Caco-2 (cell line): ENCODE results near the gene CCDC61. TPM values are rescaled to one million over a fixed set of nuclear protein-coding genes. Genes with fewer than 3 reads are reported as not detected.

Experiments used
- BruUV-seq: library from RNA; stranded (reverse); fragments of 400-500 nt; replicated peaks from 2 replicates; lab custom pipeline; 2021; lab: Mats Ljungman, UMichigan
- CTCF ChIA-PET: fragments of 300-600 bp; sonication (Branson Sonifier 250); formaldehyde crosslinking; loops from one replicate; lab custom pipeline; 2022; ENCODE audit warnings: antibody characterized with exemption; lab: Charles Lee
- POLR2A ChIA-PET: fragments of 300-600 bp; sonication (Branson Sonifier 250); formaldehyde crosslinking; loops from one replicate; lab custom pipeline; 2022; ENCODE audit warnings: antibody characterized with exemption; lab: Charles Lee
- DNase-seq, 2 experiments: peaks; one replicate each; pipeline versions ENCODE4 v3.0.0 to v3.0.0-alpha.2; 2020 to 2022
- H3K27me3 ChIP-seq: replicated peaks from 2 replicates; pipeline ENCODE4 v1.6.0; 2011; ENCODE audit warnings: low read length; ENCODE audit not compliant: control insufficient read depth, insufficient read depth
- H3K36me3 ChIP-seq: 2 replicates; pipeline ENCODE4 v1.5.1; 2011; ENCODE audit warnings: low read length; ENCODE audit not compliant: control insufficient read depth, insufficient read depth
- H3K4me1 ChIP-seq: fragments of 250-450 bp; sonication (Bioruptor Pico); 2 replicates; pipeline ENCODE4 v1.5.1; 2020; ENCODE audit warnings: mild to moderate bottlenecking
- H3K4me3 ChIP-seq: 2 replicates; pipeline ENCODE4 v1.5.1; 2011; ENCODE audit warnings: low read depth, mild to moderate bottlenecking, control low read depth, low read length
- H3K9me3 ChIP-seq: fragments of 250-450 bp; sonication (Bioruptor Pico); 2 replicates; pipeline ENCODE4 v1.5.1; 2020; ENCODE audit warnings: mild to moderate bottlenecking, moderate library complexity
- H3K27ac Mint-ChIP-seq: one replicate; pipeline ENCODE4 v1.8.0; 2022; ENCODE audit warnings: mixed read lengths; ENCODE audit not compliant: unreplicated experiment
- H3K27me3 Mint-ChIP-seq: one replicate; pipeline ENCODE4 v1.8.0; 2022; ENCODE audit warnings: mixed read lengths; ENCODE audit not compliant: insufficient read depth, unreplicated experiment
- H3K36me3 Mint-ChIP-seq: one replicate; pipeline ENCODE4 v1.8.0; 2022; ENCODE audit warnings: mild to moderate bottlenecking, mixed read lengths; ENCODE audit not compliant: insufficient read depth, unreplicated experiment
- H3K4me1 Mint-ChIP-seq: one replicate; pipeline ENCODE4 v1.8.0; 2022; ENCODE audit warnings: low read depth, mixed read lengths; ENCODE audit not compliant: unreplicated experiment
- H3K4me3 Mint-ChIP-seq: one replicate; pipeline ENCODE4 v1.8.0; 2022; ENCODE audit warnings: mild to moderate bottlenecking, moderate library complexity, mixed read lengths; ENCODE audit not compliant: unreplicated experiment
- H3K9me3 Mint-ChIP-seq: one replicate; pipeline ENCODE4 v1.8.0; 2022; ENCODE audit warnings: mixed read lengths; ENCODE audit not compliant: unreplicated experiment
- intact Hi-C: fragments of 100-400 bp; cut with micrococcal nuclease; formaldehyde crosslinking; loops from one replicate; pipeline ENCODE4 v1.10.0; 2022; ENCODE audit not compliant: unreplicated experiment
- total RNA-seq: library from RNA; stranded (reverse); gene quantifications from 2 replicates; pipeline ENCODE4 v1.2.3, GENCODE V29; 2022
- TF ChIP-seq, protein P1 (sequence below), 2 experiments: fragments of 200-600 bp in 1 of 2; IDR thresholded peaks; 1 replicate in 1 of 2; 2 replicates in 1 of 2; pipeline versions ENCODE4 v1.5.1 to v1.8.0; 2011 to 2022; ENCODE audit warnings: antibody characterized with exemption in 1 of 2, control low read depth in 1 of 2, inconsistent platforms in 1 of 2, low read depth in 1 of 2, low read length in 1 of 2, mild to moderate bottlenecking in 1 of 2, moderate library complexity in 1 of 2; ENCODE audit not compliant: insufficient read depth in 1 of 2, severe bottlenecking in 1 of 2, unreplicated experiment in 1 of 2

The CCDC61 gene
- total RNA-seq, 1 experiment from 2014 or later, result 21.1 TPM

DNA sequence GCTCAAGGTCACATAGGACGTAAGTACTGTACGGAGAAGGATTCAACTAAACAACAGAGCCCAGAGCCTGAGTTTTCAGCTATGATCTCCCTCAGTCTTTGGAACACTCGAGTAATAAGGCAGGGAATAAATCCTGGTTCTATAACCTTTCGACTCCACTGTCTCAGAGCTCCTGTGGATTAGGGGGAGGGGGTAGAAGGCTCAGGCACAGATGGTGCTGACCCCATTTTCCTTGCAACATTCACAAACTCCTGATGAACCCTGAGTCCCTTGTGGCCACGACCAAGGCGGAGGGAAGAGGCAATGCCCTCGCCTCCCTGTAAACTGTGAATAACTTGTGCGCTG is 43.0 kb upstream of the CCDC61 start:
- CTCF ChIA-PET, result interaction anchor here (1.2 kb wide), 1 partner anchor 8 kb away, joined by 3 read pairs; no protein-coding TSS in a partner anchor
- no peak overlapping the region for H3K27ac Mint-ChIP-seq

DNA sequence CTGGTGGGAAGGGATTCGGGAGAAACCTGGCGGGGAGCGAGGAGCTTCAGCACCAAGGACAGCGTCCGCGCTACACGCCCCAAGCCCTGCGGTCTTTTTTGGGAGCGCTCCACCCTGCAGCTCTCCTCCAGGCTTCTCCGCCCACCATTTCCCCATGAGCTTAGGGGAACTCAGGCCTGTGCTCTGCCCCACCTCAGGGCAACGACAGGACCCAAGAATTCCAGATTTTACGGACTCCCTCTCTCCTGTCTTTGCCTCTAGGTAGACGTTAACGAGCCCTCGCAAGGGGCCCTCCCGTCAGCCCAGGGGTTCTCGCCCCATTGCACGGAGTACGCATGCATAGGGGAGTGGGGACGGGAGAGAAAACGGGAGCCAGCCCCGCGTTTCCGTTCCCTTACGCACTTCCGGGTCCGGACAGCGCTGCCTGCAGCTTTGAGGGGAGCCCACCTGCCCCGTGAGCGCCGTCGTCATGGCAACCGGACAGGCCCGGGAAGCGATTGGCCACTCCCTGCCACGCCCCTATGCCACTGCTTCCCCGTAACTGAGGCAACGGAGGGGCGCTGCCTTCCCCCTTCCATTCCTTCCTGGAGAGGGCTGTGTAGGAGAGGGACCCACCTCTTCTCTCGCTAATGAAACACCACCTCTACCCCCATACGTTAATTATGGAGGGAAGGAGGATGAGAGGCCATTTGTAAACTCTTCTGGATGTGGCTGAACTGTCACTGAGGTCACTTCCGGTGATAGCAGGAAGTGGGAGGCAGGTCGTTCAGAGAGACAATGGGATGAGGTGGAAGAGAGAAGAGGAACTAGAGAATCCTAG is 42.4 kb upstream of the CCDC61 start:
- CTCF ChIA-PET, result interaction anchor here (1.2 kb wide), 1 partner anchor 8 kb away, joined by 3 read pairs; no protein-coding TSS in a partner anchor
- Histone ChIP-seq H3K36me3 (no peaks in the 10 kb centered on the region), H3K9me3 (no peaks in the 10 kb centered on the region), H3K4me1 (no peaks in the 10 kb centered on the region), H3K4me3 (no peak overlapping the region), H3K27me3 (no peaks in the 10 kb centered on the region; the same call in 1 of the 2 replicates)
- H3K27me3 Mint-ChIP-seq, result peaks cover 15% of the 10 kb centered on the region
- peak; percentile 62 to 78 for DNase-seq
- no peaks in the 10 kb centered on the region for H3K36me3 Mint-ChIP-seq
- peak overlapping the region; percentile 39 for H3K4me3 Mint-ChIP-seq
- TF ChIP-seq, protein P1, sequence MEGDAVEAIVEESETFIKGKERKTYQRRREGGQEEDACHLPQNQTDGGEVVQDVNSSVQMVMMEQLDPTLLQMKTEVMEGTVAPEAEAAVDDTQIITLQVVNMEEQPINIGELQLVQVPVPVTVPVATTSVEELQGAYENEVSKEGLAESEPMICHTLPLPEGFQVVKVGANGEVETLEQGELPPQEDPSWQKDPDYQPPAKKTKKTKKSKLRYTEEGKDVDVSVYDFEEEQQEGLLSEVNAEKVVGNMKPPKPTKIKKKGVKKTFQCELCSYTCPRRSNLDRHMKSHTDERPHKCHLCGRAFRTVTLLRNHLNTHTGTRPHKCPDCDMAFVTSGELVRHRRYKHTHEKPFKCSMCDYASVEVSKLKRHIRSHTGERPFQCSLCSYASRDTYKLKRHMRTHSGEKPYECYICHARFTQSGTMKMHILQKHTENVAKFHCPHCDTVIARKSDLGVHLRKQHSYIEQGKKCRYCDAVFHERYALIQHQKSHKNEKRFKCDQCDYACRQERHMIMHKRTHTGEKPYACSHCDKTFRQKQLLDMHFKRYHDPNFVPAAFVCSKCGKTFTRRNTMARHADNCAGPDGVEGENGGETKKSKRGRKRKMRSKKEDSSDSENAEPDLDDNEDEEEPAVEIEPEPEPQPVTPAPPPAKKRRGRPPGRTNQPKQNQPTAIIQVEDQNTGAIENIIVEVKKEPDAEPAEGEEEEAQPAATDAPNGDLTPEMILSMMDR (IDR thresholded peaks at IDR 0.05; ENCODE audit: insufficient read depth in 1 of 2, low read depth in 1 of 2, low read length in 1 of 2, severe bottlenecking in 1 of 2, unreplicated experiment in 1 of 2), result no peak
- BruUV-seq, result no TSS peak
- no peaks in the 10 kb centered on the region for H3K9me3 Mint-ChIP-seq
- peaks cover 7% of the 10 kb centered on the region for H3K4me1 Mint-ChIP-seq
- intact Hi-C loops, result no loop called here
- H3K27ac Mint-ChIP-seq, result no peak overlapping the region
- POLR2A ChIA-PET, result no interaction called here

More for the DNA sequence above, 43.0 kb upstream of the CCDC61 start:
- BruUV-seq, result no TSS peak
- Mint-ChIP-seq H3K27me3 (peaks cover 15% of the 10 kb centered on the region), H3K9me3 (peaks cover under 1% of the 10 kb centered on the region), H3K4me3 (no peak overlapping the region), H3K36me3 (no peaks in the 10 kb centered on the region), H3K4me1 (peaks cover 7% of the 10 kb centered on the region)
- intact Hi-C loops, result no loop called here
- POLR2A ChIA-PET, result no interaction called here
- TF ChIP-seq, protein P1 (IDR thresholded peaks at IDR 0.05; ENCODE audit: insufficient read depth in 1 of 2, low read depth in 1 of 2, low read length in 1 of 2, severe bottlenecking in 1 of 2, unreplicated experiment in 1 of 2), result no peak
- Histone ChIP-seq H3K9me3 (no peaks in the 10 kb centered on the region), H3K27me3 (no peaks in the 10 kb centered on the region; the same call in 1 of the 2 replicates), H3K36me3 (no peaks in the 10 kb centered on the region), H3K4me1 (no peaks in the 10 kb centered on the region), H3K4me3 (no peak overlapping the region)
- no peak for DNase-seq

DNA sequence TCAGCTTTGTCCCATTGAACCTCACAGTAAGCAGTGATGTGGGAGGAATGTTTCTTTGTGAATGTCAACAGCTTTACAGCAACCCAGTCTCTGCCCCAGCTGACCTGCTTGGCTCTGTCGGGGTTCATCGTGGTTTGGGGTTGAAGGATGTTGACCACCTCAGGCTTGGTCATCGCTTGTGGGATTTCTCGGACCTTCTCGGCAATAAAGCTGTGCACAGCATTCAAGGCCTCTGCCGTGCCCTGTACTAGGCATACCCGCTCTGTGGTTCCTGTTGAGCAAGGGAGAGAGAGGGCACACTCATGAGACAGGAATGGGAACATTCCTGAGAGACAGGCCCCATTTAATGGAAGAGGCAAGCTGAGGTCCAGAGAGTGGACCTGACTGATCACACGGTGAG is 41.6 kb upstream of the CCDC61 start:
- H3K4me3 Mint-ChIP-seq, result no peak overlapping the region
- H3K36me3 Mint-ChIP-seq, result no peaks in the 10 kb centered on the region
- intact Hi-C loops, result no loop called here
- H3K27me3 ChIP-seq, result no peaks in the 10 kb centered on the region; the same call in 1 of the 2 replicates
- BruUV-seq, result no TSS peak
- H3K9me3 Mint-ChIP-seq, result no peaks in the 10 kb centered on the region
- CTCF ChIA-PET, result interaction anchor here (0.6 kb wide), 1 partner anchor 982 kb away, joined by 4 read pairs; no protein-coding TSS in a partner anchor
- H3K27me3 Mint-ChIP-seq, result peaks cover 14% of the 10 kb centered on the region
- TF ChIP-seq, protein P1 (IDR thresholded peaks at IDR 0.05; ENCODE audit: insufficient read depth in 1 of 2, low read depth in 1 of 2, low read length in 1 of 2, severe bottlenecking in 1 of 2, unreplicated experiment in 1 of 2), result no peak
- H3K27ac Mint-ChIP-seq, result no peak overlapping the region
- no peaks in the 10 kb centered on the region for H3K4me1 ChIP-seq
- H3K4me1 Mint-ChIP-seq, result peaks cover 7% of the 10 kb centered on the region
- no peak overlapping the region for H3K4me3 ChIP-seq
- H3K9me3 ChIP-seq, result no peaks in the 10 kb centered on the region
- POLR2A ChIA-PET, result no interaction called here
- no peak for DNase-seq
- no peaks in the 10 kb centered on the region for H3K36me3 ChIP-seq
